GM19455 (cell line): ENCODE measurements around the gene IRS2.
"Not testable (repeated sequence)": the region's sequence is repeated elsewhere in the genome, so short reads cannot be mapped to it uniquely, and the experiment has no call there.

Experiments used
- ATAC-seq: cut with Tn5 transposase; IDR thresholded peaks from one replicate; pipeline ENCODE4 v1.9.1; 2021; ENCODE audit not compliant: unreplicated experiment

The IRS2 gene

GRCh38 chr13:109733550-109733949 lies 52.8 kb downstream of the IRS2 start:
- no peak for ATAC-seq

GRCh38 chr13:109732470-109733170 lies 53.8 kb downstream of the IRS2 start:
- not testable (repeated sequence) for ATAC-seq

GRCh38 chr13:109730812-109731335 lies 55.5 kb downstream of the IRS2 start:
- ATAC-seq, result no peak

- ATAC-seq, result no peak
These were observed 57.3 kb downstream of the IRS2 start for GRCh38 chr13:109728791-109729731.

GRCh38 chr13:109728061-109728460 lies 58.3 kb downstream of the IRS2 start:
- no peak for ATAC-seq

GRCh38 chr13:109727251-109727650 lies 59.1 kb downstream of the IRS2 start:
- no peak for ATAC-seq

- no peak for ATAC-seq
These were observed 60.3 kb downstream of the IRS2 start for GRCh38 chr13:109725995-109726637.

GRCh38 chr13:109725297-109725696 lies 61.1 kb downstream of the IRS2 start:
- no peak for ATAC-seq

GRCh38 chr13:109724603-109725002 lies 61.8 kb downstream of the IRS2 start:
- no peak for ATAC-seq

- no peak for ATAC-seq
These were observed 63.3 kb downstream of the IRS2 start for GRCh38 chr13:109723046-109723445.

- ATAC-seq, result no peak
These were observed 64.3 kb downstream of the IRS2 start for GRCh38 chr13:109722068-109722467.

- ATAC-seq, result no peak
These were observed 65.6 kb downstream of the IRS2 start for GRCh38 chr13:109720758-109721184.

GRCh38 chr13:109719962-109720646 lies 66.3 kb downstream of the IRS2 start:
- no peak for ATAC-seq

- no peak for ATAC-seq
These were observed 67.7 kb downstream of the IRS2 start for GRCh38 chr13:109718726-109719125.

- no peak for ATAC-seq
These were observed 68.7 kb downstream of the IRS2 start for GRCh38 chr13:109717686-109718085.

- no peak for ATAC-seq
These were observed 70.5 kb downstream of the IRS2 start for GRCh38 chr13:109715902-109716301.

- ATAC-seq, result no peak
These were observed 72.7 kb downstream of the IRS2 start for GRCh38 chr13:109713681-109714080.

GRCh38 chr13:109712124-109712722 lies 74.2 kb downstream of the IRS2 start:
- no peak for ATAC-seq

- no peak for ATAC-seq
These were observed 78.4 kb downstream of the IRS2 start for GRCh38 chr13:109707742-109708617.
